CD1c-positive myeloid dendritic cell (primary cell): ENCODE results near the gene ANKRD44.
A peak's percentile ranks its signal among the peaks of the same experiment; 100 is the strongest.
"Not testable (repeated sequence)": the region's sequence is repeated elsewhere in the genome, so short reads cannot be mapped to it uniquely, and the experiment has no call there.

ENCODE experiments used
- DNase-seq: peaks from one replicate; pipeline ENCODE4 v3.0.0-alpha.2; 2016; ENCODE audit errors: extremely low spot score

The ANKRD44 gene

DNA sequence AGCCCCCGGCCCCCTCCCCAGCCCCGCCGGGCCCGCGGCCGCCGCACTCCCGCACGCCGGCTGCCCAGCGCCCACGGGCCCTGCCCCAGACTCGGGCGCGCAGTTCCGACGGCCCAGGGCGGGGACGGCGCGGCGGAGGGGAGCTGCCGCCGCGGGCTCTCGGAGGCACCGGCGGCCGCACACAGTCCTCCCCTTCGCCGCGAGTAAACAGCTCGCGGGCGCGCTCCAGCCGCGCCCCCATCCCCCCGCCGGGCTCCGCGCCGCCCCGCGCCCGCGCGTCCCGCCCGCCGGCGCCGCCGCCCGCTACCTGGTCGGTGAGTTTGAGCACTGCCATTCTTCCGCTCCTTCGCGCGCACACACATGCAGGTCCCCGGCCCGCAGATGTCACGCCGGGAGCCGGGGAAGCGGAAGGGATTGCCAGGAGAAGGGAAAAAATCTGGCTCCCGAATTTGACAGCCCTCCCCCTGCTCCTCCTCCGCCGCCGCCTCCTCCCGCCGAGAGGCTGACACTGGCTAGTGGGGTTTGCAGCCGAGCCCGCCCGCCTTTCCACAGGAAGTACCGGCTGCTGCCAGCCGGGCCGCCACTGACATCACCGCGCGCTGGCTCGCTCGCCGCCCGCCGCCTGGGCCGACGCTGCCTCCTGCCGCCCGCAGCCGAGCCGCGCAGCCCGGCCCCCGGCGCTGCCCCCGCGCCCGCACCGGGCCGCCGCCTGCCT is at the start of gene ANKRD44:
Gene ANKRD44 (minus strand): TSS at position 510 of the 715 bp plus-strand sequence. CDS start 176 bp downstream, at position 334.
- DNase-seq = peak; percentile 93

DNA sequence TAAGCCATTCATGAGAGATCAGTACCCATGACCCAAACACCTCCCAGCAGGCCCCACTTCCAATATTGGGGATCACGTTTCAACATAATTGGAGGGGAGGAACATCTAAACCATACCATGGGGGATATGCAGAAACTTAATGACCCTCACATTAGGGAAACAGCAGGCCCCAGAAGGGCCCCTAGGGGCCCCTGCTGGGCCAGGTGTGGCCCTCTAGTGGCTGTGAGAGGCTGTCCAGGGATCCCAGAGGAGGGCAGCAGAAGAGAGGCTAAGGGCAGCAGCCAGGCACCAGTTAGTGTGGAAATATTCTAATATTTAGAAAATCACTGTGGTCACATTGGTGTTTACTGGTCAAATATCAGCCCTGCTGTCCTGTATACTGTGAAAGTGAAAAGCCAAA is 49.3 kb upstream of the ANKRD44 start:
- DNase-seq = no peak

DNA sequence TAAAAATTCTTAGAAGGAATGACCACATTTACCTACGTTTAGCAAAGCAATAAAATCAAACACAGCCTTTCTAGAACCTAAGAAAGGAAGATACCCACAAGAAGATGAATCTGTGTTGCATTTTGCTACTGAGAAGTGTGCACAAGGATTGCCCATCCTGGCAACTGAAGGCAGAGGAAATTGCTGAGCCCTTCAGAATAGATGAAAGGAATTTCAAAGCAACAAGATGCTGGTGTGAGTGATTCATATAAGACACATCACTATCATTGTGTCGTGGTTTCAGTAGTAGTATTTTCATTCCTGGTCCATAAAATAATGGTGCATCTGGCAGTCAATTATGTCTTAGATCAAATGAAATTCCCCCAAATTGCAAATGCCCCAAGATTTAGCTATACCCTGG is 48.4 kb upstream of the ANKRD44 start:
- DNase-seq = no peak

DNA sequence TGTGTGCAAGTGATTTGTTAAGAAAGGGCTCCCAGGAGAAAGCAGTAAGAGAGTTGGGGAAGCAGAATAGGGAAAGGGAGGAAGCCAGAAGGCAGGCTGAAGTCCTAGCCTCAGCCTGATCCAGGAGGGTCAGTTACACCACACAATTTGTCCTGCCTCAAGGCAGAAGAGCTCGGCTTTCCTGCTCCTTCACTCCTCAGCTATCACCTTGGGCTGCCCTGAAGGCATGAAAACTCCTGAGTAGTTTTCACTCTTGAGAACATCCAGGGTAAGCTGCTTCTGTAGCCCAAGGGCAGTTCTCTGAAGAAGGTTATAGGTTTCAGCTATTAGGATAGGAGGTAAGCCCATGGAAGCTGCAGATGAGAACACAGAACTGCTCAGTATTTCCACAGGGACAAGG is 47.4 kb upstream of the ANKRD44 start:
- no peak for DNase-seq

DNA sequence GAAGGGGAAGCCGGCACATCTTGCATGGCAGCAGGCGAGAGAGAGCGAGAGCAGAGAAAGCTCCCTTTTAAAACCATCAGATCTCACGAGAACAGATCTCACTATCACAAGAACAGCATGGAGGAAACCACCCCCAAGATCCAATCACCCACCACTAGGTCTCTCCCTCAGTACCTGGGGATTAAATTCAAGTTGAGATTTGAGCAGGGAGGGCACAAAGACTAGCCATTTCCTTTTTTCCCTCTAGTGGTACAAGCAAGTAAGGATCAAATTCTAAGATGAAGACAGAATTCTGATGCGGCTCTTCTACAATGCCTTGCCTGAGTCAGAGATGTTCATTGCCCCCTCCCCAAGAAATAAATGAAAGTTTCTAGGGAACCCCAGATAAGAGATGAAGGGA is 45.6 kb upstream of the ANKRD44 start:
- peak; percentile 7 for DNase-seq

DNA sequence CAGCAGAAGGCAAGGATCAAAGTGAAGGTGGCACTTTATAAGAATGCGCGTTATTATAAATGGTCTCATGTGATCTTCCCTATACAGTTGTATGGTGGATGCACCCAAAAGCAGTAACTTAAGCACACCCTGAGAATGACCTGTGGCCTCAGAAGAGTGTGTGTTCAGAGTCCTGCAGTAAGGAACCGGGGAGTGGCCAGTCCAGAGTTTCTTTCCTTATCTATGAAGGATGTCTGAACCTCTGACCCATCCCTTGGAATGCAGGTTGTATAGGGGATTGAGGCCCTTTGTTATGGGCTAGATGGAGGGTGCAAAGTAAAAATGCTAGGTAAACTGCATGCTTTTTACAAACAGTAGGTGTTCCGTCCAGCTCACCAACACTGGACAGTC is 43.6 kb upstream of the ANKRD44 start:
- no peak for DNase-seq

DNA sequence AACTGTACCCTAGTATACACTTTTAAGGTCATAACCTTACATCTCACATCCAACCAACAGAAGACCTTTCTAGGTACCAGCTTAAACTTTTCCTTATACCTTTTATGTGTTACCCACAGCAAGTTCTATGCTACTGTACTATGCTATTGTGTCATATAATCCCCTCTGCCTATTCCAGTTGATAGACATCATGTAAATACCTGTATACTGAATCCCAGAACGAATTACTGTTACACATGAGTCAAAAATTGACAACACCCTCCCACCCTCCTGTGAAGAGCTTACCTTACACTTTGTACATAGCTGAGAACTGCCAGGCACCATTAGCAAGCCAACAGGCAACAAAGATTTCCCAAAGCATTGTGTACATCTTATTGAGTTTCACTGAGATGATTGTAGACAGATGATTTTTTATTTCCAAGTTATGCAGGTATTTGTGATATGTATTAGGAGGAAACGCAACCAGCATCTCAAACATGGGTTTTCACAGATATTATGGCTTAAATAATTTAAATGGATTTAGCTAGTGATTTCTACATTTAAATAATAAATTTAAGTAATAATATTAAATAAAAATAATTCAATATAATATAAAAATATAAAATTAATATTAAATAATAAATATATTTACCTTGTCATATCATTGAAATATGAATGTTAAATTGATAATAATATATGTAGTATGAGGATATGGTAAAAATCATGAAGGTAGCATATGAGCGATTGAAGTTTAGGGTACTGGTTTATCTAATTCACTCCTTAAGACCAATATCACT is 43.0 kb upstream of the ANKRD44 start:
- DNase-seq = no peak

DNA sequence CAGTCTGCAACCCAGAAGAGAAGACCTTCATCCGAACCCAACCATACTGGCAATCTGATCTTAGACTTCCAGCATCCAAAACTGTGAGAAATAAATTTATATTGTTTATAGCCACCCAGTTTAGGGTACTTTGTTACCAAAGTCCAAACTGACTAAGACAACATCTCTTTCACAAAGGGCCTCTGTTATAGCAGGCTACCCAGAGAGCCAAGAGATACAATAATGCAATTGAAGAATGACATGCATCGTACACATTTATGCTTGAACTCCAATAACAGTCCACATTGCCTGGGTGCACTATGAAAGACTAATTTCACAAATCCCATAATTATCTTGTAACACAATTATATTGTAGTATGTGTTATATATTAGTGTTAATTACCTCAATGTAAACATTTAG is 39.1 kb upstream of the ANKRD44 start:
- DNase-seq = no peak

DNA sequence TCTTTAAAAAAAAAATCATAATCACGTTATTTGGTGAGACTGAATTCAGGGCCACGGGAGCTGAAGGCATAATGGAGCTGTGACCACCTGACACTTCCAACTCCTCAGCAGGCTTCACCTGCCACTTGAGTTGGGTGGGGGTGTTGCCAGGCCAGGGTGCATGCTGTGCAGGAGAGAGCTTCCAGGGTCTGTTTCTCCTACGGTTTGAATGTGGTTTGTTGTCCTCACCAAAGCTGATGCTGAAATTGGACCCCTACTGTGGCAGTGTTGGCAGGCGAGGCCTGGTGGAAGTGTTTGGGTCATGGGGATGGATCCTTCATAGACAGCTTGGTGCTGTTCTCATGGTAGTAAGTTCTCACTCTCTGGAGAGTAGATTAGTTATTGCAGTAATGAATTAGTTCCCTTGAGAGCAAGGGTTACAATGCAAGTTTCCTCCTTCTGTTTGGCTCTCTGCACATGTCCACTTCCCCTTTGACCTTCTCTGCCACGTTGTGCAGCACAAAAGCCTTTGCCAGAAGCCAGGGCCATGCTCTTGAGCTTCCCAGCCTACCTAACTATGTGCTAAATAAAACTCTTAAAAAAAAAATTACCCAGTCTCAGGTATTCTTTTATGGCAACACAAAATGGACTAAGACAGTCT is 38.3 kb upstream of the ANKRD44 start:
- peak; percentile 20 for DNase-seq

DNA sequence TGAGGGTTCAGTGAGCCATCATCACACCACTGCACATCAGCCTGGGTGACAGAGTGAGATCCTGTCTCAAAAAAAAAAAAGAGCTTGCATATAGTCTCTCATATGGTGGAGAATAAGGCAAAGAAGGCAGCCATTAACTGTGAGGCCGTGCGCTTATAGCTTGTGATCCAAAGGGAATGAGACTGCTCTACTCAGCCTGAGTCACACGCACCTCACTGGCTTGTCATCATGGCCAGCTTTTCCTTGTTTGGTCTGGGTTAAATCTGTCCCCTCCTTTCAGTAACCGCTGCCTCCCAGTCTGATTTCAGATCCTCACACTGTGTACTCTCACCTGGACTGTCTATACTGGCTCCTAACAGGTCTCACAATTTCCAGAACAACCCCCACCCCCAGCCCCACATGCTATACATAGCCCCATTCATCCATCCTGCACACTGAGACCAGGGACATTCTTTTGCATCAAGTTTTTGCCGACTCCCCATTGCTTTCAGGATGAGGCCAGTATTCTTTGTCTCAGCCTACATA is 35.3 kb upstream of the ANKRD44 start:
- no peak for DNase-seq

DNA sequence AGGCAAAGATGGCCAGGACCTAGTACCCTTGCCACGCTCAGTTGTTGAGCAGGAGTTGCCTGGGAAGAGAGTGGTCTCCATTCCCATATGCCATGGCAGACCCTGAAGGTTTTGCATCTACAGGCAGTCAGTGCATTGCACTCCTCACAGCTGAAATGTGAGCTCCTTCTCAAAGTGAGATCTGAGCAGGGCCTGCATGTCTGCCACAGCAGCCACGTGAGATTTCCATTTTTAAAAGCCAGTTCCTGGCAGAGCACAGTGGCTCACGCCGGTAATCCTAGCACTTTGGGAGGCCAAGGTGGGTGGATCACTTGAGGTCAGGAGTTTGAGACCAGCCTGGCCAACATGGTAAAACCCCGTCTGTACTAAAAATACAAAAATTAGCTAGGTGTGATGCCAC is 33.4 kb upstream of the ANKRD44 start:
- DNase-seq = not testable (repeated sequence)

DNA sequence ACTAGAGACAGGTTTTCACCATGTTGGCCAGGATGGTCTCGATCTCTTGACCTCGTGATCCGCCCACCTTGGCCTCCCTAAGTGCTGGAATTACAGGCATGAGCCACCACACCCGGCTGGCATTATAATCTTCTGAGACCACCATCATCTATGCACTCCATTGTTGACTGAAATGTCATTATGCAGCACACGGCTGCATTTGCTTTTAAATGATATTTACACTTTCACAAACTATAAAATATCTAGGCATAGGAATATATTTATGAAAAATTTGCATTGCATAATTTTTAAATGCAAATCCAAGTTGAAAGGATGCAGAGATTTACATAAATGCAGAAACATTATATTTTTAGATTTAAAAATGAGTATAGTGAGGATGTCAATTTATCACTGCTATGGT is 30.0 kb upstream of the ANKRD44 start:
- DNase-seq = no peak

DNA sequence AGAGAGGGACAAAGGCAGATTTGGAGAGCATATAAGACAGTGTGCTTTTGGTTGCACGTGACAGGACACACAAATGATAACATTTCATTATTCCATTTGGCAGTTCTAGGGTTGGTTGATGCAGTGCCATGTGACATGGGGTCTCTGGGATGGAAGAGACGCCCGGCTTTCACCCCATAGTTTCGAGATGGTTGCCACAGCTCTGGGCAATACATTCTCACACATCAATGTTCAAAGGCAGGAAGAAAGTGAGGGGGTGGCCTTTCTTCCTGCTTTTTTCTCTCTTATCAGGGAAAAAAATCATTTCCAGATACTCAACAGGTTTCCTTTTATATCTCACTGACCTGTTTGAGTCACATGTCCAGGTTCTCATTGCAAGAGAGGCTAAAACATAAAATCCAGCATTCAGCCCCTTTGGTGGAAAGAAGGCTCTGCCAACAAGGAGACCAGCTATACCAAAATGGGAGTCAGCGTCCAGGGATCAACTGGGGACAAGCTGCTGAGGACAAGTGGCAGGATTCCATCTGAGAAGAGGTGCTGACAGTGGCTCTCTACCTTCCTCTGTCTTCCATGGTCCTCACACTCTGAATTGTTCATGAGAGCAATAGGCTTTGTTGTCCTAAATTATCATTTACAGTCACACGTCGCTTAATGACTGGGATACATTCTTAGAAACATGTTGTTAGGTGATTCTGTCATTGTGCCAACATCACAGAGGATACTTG is 29.1 kb upstream of the ANKRD44 start:
- no peak for DNase-seq

DNA sequence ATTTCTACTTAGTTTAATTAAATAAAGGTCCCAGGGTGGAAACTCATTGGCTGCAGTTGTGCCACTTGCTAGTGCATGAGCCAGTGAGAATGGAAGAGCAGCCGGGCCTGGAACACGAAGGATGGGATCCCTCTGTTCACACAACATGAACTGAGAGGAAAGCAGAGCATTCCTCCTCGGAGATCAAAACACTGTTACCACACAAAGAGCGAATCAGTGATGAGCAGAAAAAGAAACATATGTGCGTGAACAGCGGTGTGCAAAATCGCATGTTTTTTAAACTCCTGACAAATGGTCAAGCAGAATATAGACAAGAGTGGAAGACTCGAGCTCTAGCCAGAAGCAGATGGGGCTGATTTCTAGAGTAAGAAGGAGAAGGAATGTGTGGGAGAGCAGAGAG is 28.4 kb upstream of the ANKRD44 start:
- DNase-seq = no peak

DNA sequence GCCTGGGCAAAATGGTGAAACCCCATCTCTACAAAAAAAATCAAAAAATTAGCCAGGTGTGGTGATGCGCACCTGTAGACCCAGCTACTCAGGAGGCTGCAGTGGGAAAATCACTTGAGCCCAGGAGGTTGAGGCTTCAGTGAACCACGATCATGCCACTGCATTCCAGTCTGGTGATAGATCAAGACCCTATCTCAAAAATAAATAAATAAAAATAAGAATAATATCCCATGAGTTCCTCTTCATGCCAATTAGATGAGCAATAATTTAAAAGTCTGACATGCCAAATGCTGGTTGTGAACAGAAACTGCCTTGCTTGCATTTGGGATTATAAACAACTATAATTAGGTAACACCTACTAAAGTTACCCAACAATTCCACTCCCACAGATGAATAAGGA is 22.1 kb upstream of the ANKRD44 start:
- no peak for DNase-seq

DNA sequence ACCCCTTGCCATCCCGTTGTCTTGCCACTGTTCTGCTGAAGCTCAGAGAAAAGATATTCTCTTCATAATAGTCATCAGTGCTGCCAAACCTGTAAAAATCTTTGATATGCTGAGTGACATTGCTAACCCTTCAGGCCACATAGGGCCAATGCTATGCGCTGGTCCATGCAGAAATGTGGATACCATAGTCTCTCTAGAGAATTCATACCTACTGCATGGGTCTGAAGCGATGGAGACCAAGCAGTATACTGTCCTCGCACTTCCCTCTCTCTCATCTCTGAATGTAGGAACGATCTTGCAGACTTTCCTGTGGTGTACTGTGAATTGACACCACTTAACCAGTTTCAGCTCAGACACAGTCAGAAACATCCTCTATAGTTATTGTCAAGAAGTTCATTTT is 17.9 kb upstream of the ANKRD44 start:
- no peak for DNase-seq

DNA sequence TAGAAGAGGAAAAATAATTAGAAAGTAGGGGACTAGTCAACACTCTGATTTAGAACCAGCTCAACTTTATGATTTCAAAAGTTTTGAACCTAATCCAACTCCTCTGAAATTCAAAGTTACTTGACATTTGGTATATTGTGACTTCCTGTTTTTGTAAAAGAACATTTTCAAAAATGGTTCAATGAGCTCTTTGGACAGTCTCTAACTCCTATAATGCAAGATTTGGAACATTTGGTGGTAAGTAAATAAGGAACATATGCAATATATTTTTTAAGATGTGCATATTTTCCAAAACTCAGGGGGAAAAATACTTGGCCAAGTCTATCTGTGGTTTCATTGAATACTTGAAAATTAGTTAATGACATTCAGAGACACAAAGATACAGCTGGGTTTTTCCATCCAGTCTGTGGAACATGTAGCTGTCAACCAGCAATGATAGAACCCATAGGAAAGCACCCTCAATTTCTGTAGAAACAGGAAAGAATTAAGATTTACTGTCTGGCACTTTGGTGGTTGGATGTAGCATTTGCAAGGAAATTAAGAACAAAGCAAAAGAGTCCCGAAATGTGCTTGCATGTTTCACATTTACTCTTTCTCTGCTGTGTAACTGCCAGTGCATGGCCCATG is 17.0 kb upstream of the ANKRD44 start:
- peak; percentile 18 for DNase-seq

DNA sequence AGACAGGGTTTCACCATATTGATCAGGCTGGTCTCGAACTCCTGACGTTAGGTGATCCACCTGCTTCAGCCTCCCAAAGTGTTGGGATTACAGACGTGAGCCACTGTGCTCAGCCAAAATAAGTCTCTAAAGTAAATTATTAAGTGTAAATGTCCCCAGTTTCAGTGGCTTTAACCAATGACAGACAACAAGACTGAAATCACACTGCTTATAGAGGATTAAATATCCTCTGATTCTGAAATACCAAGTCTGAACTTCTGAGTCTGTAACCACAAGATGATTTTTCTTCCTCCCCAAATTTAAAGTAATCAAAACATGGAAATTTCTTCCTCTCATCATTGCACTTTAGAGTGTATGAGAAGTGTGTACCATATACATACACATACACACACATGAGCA is 16.5 kb upstream of the ANKRD44 start:
- DNase-seq = no peak

DNA sequence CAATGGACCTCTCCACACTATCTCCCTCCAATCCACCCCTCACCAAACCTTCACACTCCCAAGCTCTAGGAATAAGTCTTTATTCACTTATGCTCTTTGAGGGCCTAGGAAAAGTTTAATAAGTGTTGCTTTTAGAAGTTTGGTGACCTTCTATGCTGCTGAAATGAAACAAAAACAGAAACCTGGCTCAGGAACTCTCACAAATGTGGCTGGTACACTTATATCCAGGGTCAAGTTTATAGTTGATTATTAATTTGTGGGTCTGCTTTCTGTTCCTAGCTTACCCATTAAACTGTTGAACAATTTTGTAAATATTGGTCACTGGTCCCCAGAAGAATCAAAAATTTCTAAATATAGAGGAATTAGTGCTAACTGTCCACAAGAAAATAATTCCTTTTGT is 14.2 kb upstream of the ANKRD44 start:
- DNase-seq = no peak

DNA sequence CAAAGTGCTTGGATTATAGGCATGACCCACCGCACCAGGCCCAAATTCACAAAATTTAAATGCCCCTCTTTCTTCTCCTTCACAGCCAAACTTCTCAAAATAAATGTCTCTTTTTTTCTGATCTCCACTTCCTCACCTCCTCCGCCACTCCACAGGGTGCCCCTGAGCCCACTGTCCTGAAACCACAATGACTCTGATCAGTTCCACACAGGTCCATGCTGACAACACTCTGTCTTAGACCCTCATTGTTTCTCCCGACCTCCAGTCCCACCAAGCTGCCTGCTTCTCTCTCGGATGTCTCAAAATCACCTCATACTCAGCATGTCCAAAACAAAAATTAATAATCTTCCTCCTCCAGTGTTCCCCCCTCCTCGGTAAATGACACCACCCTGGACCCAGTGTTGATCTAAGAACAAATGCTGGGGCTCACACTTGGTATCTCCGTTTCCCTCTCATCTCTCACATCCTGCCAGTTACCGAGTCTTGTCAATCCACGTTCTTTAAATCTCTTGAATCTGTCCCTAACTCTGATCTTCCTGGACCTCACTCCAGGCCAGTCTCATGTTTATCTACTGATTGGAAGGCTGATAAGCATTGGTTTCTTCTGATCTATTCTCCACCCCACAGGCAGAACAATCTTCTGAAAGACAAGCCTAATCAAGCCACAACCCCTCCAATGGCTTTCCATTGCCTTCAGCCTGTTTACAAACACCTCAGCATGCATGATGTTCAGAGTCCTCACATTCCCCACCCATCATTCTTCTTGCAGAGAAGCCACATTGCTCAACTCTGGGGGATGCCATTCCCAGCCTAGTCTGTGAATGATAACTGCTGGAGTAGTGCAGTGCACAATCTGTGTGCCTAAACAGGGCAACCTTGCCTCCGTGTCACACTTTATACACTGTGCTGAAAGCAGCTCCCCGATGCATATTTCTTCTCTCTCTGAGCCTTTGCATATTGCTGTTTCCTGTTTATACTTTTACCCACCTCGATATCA is 12.4 kb upstream of the ANKRD44 start:
- DNase-seq = no peak
